HG03442 (cell line): ENCODE data around the gene TIAL1.
"Not testable (repeated sequence)": the region's sequence is repeated elsewhere in the genome, so short reads cannot be mapped to it uniquely, and the experiment has no call there.

Experiments
- ATAC-seq: cut with Tn5 transposase; IDR thresholded peaks from one replicate; pipeline ENCODE4 v1.9.1; 2021; ENCODE audit warnings: mild to moderate bottlenecking, moderate library complexity; ENCODE audit not compliant: unreplicated experiment

TIAL1 gene

GRCh38 chr10:119614686-119615085, 17.9 kb upstream of the TIAL1 start:
- no peak for ATAC-seq

GRCh38 chr10:119613741-119614140, 17.0 kb upstream of the TIAL1 start:
- no peak for ATAC-seq

- ATAC-seq = no peak
These were observed 14.7 kb upstream of the TIAL1 start for GRCh38 chr10:119611433-119611832.

- no peak for ATAC-seq
These were observed 12.8 kb upstream of the TIAL1 start for GRCh38 chr10:119609516-119609915.

- ATAC-seq = no peak
These were observed 11.8 kb upstream of the TIAL1 start for GRCh38 chr10:119608316-119609155.

- no peak for ATAC-seq
These were observed 7.7 kb upstream of the TIAL1 start for GRCh38 chr10:119604468-119604867.

- ATAC-seq = no peak
These were observed 5.7 kb upstream of the TIAL1 start for GRCh38 chr10:119602241-119603095.

- no peak for ATAC-seq
These were observed 1.6 kb upstream of the TIAL1 start for GRCh38 chr10:119598397-119598796.

GRCh38 chr10:119597405-119598186, 832 bp upstream of the TIAL1 start:
- no peak for ATAC-seq

GRCh38 chr10:119595676-119596515, 868 bp downstream of the TIAL1 start:
- peak; percentile 4 for ATAC-seq

- ATAC-seq = no peak
These were observed 1.6 kb downstream of the TIAL1 start for GRCh38 chr10:119595134-119595675.

- no peak for ATAC-seq
These were observed 8.7 kb downstream of the TIAL1 start for GRCh38 chr10:119588071-119588470.

- ATAC-seq = no peak
These were observed 18.4 kb downstream of the TIAL1 start for GRCh38 chr10:119578355-119578754.

GRCh38 chr10:119575991-119576390, 20.8 kb downstream of the TIAL1 start:
- ATAC-seq = no peak

GRCh38 chr10:119575506-119575905, 21.3 kb downstream of the TIAL1 start:
- ATAC-seq = no peak

- no peak for ATAC-seq
These were observed 28.8 kb downstream of the TIAL1 start for GRCh38 chr10:119567978-119568377.

GRCh38 chr10:119562097-119562496, 34.7 kb downstream of the TIAL1 start:
- ATAC-seq = no peak

GRCh38 chr10:119559511-119559910, 37.3 kb downstream of the TIAL1 start:
- not testable (repeated sequence) for ATAC-seq

GRCh38 chr10:119556081-119556480, 40.7 kb downstream of the TIAL1 start:
- not testable (repeated sequence) for ATAC-seq
